ENCODE measurements around the gene CYP19A1.

Gene CYP19A1

DNA sequence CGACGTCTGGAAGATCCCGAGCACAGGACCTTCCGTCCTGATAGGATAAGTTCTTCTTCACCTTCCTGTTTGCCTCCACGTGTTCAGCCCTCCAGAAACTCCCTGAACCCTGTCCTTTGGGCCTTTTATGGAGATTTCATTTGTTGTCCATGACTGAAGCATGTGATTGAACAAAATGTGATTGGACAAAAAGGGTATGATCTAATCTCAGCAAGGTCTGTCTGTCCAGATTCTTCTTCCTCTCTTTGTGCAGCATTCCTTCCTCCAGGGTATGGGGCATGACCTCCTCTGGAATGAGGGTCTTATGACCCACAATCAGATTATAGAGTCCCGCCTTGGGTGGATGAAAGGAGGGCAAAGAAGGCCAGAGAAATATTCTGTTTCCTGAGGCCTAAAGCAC lies at the start of gene CYP19A1:
CYP19A1 (minus strand) TSS at position 101 of the 400 bp plus-strand sequence. CDS start 95,684 bp downstream, outside the sequence.
- no peak for DNase-seq

- no peak for DNase-seq
Measured at GRCh38 chr15:51387699-51388041, 49.3 kb upstream of the CYP19A1 start.

GRCh38 chr15:51386960-51387698 lies 48.7 kb upstream of the CYP19A1 start:
- DNase-seq = no peak

DNA sequence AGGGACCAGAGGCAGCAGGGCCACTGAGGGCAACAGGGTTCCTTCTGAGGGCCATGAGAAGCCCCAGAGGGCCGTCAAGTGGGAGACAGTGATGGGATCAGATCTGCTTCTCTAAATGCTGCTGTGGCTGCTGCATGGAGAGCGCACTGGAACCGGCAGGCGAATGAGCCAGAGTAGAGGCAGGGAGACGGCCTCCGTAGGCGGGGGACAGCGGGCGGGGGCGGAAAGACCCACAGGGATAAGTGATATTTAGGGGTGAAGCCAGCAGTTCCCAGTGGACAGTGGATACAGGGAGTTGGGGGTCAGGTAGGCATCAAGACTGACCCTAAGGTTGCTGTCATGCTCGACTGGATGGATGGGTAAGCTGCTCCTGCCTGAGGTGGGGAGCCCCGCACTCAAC lies 48.1 kb upstream of the CYP19A1 start:
- no peak for DNase-seq

DNA sequence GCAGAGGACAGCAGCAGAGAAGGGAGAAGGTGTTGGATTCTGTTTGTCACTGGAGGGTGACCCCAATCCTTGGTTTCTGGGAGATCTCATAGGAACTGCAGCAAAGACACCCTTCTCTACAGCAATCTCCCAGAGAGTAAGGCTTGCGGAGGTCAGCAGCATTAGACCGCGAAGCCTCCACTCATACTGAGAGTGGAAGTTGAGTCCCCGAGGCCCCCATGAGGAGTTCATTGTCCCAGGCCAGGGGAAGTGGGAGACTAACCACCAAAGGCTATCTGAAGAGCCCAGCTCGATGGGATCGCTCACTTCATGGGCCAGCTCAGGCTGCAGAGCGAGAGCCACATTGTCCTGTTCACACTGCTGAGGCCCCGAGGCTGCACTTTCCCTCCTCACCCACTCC lies 47.6 kb upstream of the CYP19A1 start:
- no peak for DNase-seq

- no peak for DNase-seq
Measured at GRCh38 chr15:51382787-51383186, 44.4 kb upstream of the CYP19A1 start.

GRCh38 chr15:51380999-51381806 lies 42.8 kb upstream of the CYP19A1 start:
- peak; percentile 14 for DNase-seq

DNA sequence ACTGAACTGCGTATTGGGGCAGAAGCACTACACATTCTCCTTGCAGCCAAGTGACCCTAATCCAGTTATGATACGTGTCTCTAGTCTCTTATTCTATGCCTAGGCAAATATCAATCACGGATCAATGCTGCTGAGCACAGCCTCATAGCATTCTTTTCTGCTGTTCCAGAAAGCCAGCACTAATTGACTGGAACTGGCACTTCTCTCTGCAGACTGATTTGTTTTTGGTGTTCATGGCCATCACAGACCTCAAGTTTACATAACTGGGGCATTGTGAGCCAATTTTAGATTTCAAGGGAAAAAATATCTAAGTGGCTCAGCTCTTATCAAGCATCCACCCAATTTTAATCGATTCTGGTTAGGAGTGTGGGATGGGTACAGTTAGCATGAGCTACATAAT lies 41.0 kb upstream of the CYP19A1 start:
- no peak for DNase-seq

DNA sequence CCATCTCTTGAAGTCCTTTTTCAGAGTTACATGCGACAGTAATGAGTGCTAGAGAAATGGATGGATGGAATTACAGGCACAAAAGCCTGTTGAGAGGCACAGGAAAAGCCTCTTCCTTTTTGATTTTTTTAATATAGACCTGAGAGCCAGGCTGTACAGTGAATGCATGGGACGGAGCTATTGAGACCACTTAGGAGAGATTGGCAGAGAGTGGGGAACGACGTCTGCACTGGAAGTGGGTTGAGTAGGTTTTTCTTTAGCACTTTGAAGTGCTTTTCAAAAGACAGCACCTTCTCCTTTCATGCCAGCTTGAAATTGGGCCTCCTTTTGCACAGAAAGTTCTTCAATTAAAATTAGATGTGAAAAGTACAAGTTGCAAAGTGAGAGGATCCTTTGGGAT lies 40.0 kb upstream of the CYP19A1 start:
- DNase-seq = no peak

DNA sequence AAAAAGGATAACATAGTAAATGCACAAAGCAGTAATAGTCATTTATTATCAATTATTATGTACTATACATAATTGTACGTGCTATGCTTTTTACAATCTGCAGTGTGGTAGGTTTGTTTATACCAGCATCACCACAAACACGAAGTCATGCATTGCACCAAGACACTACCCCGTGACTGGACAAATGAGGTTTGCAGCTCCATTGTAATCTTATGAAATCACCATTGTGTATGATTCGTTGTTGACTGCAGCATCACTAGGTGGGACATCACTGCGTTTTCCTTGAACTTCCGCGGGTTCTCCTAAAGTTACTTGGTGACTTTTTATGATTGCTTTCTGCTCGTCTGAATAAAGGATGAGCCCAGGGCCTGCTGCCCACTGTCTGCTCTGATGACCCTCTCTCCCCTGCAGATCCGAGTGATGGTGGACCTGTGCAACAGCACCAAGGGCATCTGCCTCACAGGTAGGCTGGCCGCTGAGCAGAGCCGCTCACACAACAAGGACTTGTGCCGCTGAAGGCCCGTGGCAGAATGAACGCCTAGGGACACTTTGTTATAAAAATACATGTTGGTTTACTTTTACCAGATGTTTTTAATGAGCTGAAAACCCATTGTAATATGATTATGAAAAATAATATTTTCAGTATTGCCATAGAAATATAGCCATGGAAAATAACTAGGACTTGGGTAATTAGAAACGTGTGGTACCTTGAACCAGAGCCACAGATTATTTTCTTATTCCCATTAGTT lies 38.8 kb upstream of the CYP19A1 start:
- DNase-seq = no peak

- DNase-seq = no peak
Measured at GRCh38 chr15:51375966-51376640, 37.7 kb upstream of the CYP19A1 start.

- DNase-seq = no peak
Measured at GRCh38 chr15:51374131-51374530, 35.7 kb upstream of the CYP19A1 start.

- DNase-seq = no peak
Measured at GRCh38 chr15:51371266-51371665, 32.9 kb upstream of the CYP19A1 start.

DNA sequence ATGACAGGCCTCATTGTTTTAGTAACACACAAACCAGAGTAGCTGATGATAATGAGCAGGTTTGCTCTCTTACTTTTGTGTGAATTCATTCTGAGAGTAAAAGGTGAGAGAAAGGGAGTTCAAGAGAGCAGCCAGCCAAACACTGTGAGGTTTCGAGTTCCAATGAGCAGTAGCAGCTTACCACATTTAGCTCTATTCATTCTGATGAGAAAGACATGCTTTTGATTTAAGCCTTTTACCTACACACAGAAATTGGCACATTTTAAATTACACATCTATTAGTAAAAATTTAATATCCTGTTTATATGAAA lies 31.0 kb upstream of the CYP19A1 start:
- DNase-seq = no peak

- DNase-seq = no peak
Measured at GRCh38 chr15:51368751-51369450, 30.5 kb upstream of the CYP19A1 start.

DNA sequence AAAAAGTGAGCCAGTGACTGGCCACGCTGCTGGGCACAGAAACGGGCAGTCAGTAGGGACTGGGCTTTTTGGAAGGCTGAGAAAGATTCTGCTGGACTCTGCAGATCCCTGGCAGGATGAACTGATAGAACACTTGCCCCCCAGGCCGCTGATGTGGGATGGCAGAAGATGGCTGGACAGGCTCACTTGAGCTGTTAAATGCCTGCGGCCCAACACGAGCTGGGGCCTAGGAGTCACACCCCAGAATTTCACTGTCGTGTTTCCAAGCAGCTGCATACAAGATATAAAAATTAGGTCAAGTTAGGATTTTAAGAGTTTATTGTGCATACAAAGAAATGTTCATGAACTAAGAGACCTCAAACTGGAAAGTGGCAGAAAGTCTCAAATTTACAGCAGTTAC lies 29.9 kb upstream of the CYP19A1 start:
- DNase-seq = no peak

- no peak for DNase-seq
Measured at GRCh38 chr15:51367322-51367976, 29.1 kb upstream of the CYP19A1 start.

DNA sequence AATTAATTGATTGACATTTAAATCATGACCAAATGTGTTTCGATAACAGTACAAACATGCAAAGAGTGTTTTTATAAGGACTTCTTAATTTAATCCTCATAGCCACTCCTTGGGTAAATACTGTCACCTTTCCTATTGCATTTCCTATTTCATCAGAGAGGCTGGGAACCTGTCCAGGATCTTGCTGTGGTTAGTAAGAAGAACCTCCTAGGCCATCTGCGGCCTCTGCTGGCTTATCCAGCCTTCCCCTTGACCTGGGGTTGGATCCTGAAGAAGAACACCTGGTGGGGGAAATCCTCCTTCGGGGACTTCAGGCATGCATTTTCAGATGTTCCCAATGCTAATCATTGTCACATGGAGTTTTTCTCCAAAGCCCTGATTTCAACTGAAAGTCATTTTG lies 28.5 kb upstream of the CYP19A1 start:
- no peak for DNase-seq

DNA sequence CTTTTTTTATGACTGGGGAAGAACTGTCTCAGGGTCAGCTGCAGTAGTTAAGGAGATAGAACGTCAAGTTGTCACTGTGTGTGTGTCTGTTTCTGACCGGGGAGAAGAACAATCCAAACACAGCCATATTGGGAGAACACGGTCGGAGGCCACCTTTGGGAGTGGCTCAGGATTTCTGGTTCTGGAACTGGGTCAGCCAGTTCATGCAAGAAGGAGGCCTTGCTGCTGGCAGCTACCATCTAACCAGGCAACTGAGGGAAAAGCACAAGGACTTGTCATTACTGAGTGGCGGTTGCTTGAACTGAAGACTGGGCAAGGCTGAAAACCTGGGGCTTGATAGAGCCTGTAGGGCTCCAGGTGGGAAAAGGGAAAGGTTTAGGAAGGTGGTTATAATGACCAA lies 27.7 kb upstream of the CYP19A1 start:
- no peak for DNase-seq

DNA sequence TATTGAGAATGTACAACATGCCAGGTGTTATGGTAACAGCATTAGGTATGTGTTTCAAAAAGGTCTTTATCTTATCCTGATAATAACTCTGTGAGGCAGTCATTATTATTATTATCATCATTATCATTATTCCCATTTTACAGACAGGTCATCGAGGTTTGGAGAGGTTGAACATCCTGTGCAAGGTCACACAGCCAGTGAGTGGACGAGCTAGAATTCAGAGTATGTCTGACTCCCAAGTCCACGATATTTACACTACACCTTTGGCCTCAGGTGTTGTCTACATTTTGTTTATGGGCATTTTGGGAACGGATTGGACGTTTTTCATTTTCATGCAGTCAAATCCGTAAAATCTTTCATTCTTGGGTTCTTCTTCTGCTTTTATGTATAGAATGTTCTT lies 27.0 kb upstream of the CYP19A1 start:
- no peak for DNase-seq

- no peak for DNase-seq
Measured at GRCh38 chr15:51363383-51363782, 25.0 kb upstream of the CYP19A1 start.

DNA sequence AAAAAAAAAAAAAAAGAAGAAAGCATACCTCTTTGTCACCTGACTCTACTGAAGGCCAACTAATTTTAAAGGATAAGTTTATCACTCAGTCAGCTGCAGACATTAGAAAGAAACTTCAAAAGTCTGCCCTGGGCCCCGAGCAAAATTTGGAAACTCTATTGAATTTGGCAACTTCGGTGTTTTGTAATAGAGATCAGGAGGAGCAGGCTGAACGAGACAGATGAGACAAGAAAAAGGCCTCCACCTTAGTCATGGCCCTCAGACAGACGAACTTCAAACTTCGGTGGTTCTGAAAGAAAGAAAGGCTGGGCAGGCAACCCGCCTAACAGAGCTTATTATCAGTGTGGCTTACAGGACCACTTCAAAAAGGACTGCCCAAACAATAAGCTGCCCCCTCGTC lies 21.6 kb upstream of the CYP19A1 start:
- DNase-seq = no peak
